K562 (cell line): Measurements from ENCODE around the gene KRTCAP2. TPM values are rescaled to one million over a fixed set of nuclear protein-coding genes. Genes with fewer than 3 reads are reported as not detected.

Source experiments
- BDP1 ChIP-seq: IDR thresholded peaks from 3 replicates; pipeline ENCODE4 v1.6.1; 2011; ENCODE audit not compliant: insufficient read length, insufficient read depth
- C11orf30 ChIP-seq: fragments of 450-650 bp; IDR thresholded peaks from 2 replicates; pipeline ENCODE4 v1.6.1; 2016; ENCODE audit warnings: low read depth, mild to moderate bottlenecking
- ESRRB ChIP-seq: fragments of 250-450 bp; sonication (Bioruptor Pico); IDR thresholded peaks from 2 replicates; pipeline ENCODE4 v1.5.0; 2020; ENCODE audit warnings: mild to moderate bottlenecking, moderate library complexity, borderline replicate concordance
- GTF2F1 ChIP-seq: IDR thresholded peaks from 2 replicates; pipeline ENCODE4 v1.6.1; 2011; ENCODE audit warnings: low read depth, low read length, improper control_type of control experiment
- HSF4 ChIP-seq: fragments of 250-450 bp; sonication (Bioruptor Pico); IDR thresholded peaks from 2 replicates; pipeline ENCODE4 v2.1.2; 2022; ENCODE audit warnings: mild to moderate bottlenecking, moderate library complexity, borderline replicate concordance
- KAT7 ChIP-seq: sonication (generic); formaldehyde crosslinking; IDR thresholded peaks from 2 replicates; pipeline ENCODE4 v1.8.0; 2022; ENCODE audit warnings: missing genetic modification reagents, mild to moderate bottlenecking, borderline replicate concordance
- KDM4B ChIP-seq, 2 experiments: fragments of 450-650 bp in 1 of 2; sonication (generic) in 1 of 2; IDR thresholded peaks; 2 replicates each; pipeline ENCODE4 v1.6.1; 2016 to 2017; ENCODE audit warnings: borderline replicate concordance in 2 of 2, antibody characterized with exemption in 1 of 2, low read depth in 1 of 2, mild to moderate bottlenecking in 1 of 2
- MYC ChIP-seq, 2 experiments: fragments of 250-450 bp in 1 of 2; sonication (Bioruptor Pico) in 1 of 2; IDR thresholded peaks; 2 replicates each; pipeline versions ENCODE4 v1.5.1 to v1.6.1; 2012 to 2021; ENCODE audit warnings: low read depth in 2 of 2, borderline replicate concordance in 1 of 2, improper control_type of control experiment in 1 of 2, low read length in 1 of 2, mild to moderate bottlenecking in 1 of 2, moderate library complexity in 1 of 2
- SRF ChIP-seq, 2 experiments: fragments of 250-450, 450-650 bp in 1 of 2; sonication (Bioruptor Pico) in 1 of 2; sonication (generic) in 1 of 2; formaldehyde crosslinking; IDR thresholded peaks; 2 replicates each; pipeline versions ENCODE4 v1.5.0 to v1.5.1; 2020 to 2022; ENCODE audit warnings: mild to moderate bottlenecking in 1 of 2, missing genetic modification reagents in 1 of 2
- ZNF175 ChIP-seq: fragments of 200-800 bp; sonication (Bioruptor generic); IDR thresholded peaks from 2 replicates; pipeline ENCODE4 v1.6.1; 2016; ENCODE audit warnings: low read depth, mild to moderate bottlenecking, missing genetic modification characterization, missing compliant biosample characterization
- ZNF561 ChIP-seq: fragments of 450-650 bp; formaldehyde crosslinking; conservative IDR thresholded peaks from 2 replicates; pipeline ENCODE4 v1.4.0; 2020; ENCODE audit warnings: mild to moderate bottlenecking, moderate library complexity
- polyA plus RNA-seq, 8 experiments: library from polyadenylated mRNA; depleted of rRNA in 4 of 8; stranded (reverse) in 5 of 8; unstranded in 3 of 8; fragments of >200 nt; fragmentation: Nextera tagmentation in 2 of 8; fragmentation: Illumina TruSeq in 1 of 8; extraction: Ambion mirVana in 2 of 8; extraction: Trizol in 1 of 8; gene quantifications; 2 replicates each; pipeline versions ENCODE4 v1.2.1 to v1.2.3, GENCODE V29; 2011 to 2014; ENCODE audit warnings: inconsistent platforms in 1 of 8, missing spikeins in 1 of 8
- total RNA-seq, 7 experiments: library from RNA; depleted of rRNA in 6 of 7; stranded (reverse); fragments of >200 nt in 6 of 7; fragmentation: Illumina TruSeq in 2 of 7; extraction: Trizol in 2 of 7; gene quantifications; 2 replicates each; pipeline versions ENCODE4 v1.2.1 to v1.2.3, GENCODE V29; 2011 to 2021; ENCODE audit warnings: low replicate concordance in 1 of 7
- TF ChIP-seq, protein P1 (sequence below): fragments of 250-450 bp; sonication (Bioruptor Pico); IDR thresholded peaks from 2 replicates; pipeline ENCODE4 v1.5.0; 2022; ENCODE audit warnings: mild to moderate bottlenecking
- TF ChIP-seq, protein P2 (sequence below), 2 experiments: fragments of 450-650 bp in 1 of 2; IDR thresholded peaks; 2 replicates each; pipeline ENCODE4 v1.6.1; 2011 to 2017; ENCODE audit warnings: low read depth in 2 of 2, antibody characterized with exemption in 1 of 2, borderline replicate concordance in 1 of 2, low read length in 1 of 2, mild to moderate bottlenecking in 1 of 2, mixed read lengths in 1 of 2; ENCODE audit not compliant: control insufficient read depth in 1 of 2
- TF ChIP-seq, protein P3 (sequence below): fragments of 250-450 bp; sonication (Bioruptor Pico); IDR thresholded peaks from 2 replicates; pipeline ENCODE4 v1.4.0; 2020; ENCODE audit warnings: mild to moderate bottlenecking, moderate library complexity, borderline replicate concordance
- TF ChIP-seq, protein P4 (sequence below), 3 experiments: fragments of 200-800 bp in 1 of 3; sonication (Bioruptor generic) in 1 of 3; sonication (generic) in 1 of 3; formaldehyde crosslinking in 1 of 3; IDR thresholded peaks; 2 replicates each; pipeline versions ENCODE4 v1.6.1 to v1.8.0; 2016 to 2022; ENCODE audit warnings: mild to moderate bottlenecking in 2 of 3, missing compliant biosample characterization in 2 of 3, missing genetic modification characterization in 2 of 3, missing genetic modification reagents in 1 of 3

Gene KRTCAP2
- total and polyA plus RNA-seq, 9 of the 15 experiments (the other 6 are each of a cell fraction or from before 2014, with no cell fraction given), result 126 to 436 (median 244) TPM

- TF ChIP-seq ESRRB (CRISPR knock-in tag) (no peak), HSF4 (CRISPR knock-in tag) (no peak), BDP1 (no peak), GTF2F1 (peak; percentile 36), KAT7 (CRISPR knock-in tag) (peak; percentile 89; the same call in 1 of the 2 replicates), ZNF175 (CRISPR knock-in tag) (no peak), SRF (CRISPR knock-in tag; IDR thresholded peaks at IDR 0.05) (peak in 1 of 2 experiments; percentile 85; a peak in 2 of 4 replicates), C11orf30 (no peak), ZNF561 (CRISPR knock-in tag) (no peak), MYC (IDR thresholded peaks at IDR 0.05; ENCODE audit: low read depth, low read length) (peak; percentile 61; the same call in 1 of the 2 replicates), MYC (CRISPR knock-in tag; IDR thresholded peaks at IDR 0.05; ENCODE audit: borderline replicate concordance, low read depth) (no peak), KDM4B (IDR thresholded peaks at IDR 0.05; ENCODE audit: borderline replicate concordance in 2 of 2, low read depth in 1 of 2) (peak in 1 of 2 experiments; percentile 62; a peak in 1 of 4 replicates)
- TF ChIP-seq, protein P1, sequence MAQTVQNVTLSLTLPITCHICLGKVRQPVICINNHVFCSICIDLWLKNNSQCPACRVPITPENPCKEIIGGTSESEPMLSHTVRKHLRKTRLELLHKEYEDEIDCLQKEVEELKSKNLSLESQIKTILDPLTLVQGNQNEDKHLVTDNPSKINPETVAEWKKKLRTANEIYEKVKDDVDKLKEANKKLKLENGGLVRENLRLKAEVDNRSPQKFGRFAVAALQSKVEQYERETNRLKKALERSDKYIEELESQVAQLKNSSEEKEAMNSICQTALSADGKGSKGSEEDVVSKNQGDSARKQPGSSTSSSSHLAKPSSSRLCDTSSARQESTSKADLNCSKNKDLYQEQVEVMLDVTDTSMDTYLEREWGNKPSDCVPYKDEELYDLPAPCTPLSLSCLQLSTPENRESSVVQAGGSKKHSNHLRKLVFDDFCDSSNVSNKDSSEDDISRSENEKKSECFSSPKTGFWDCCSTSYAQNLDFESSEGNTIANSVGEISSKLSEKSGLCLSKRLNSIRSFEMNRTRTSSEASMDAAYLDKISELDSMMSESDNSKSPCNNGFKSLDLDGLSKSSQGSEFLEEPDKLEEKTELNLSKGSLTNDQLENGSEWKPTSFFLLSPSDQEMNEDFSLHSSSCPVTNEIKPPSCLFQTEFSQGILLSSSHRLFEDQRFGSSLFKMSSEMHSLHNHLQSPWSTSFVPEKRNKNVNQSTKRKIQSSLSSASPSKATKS (CRISPR knock-in tag), result no peak
- TF ChIP-seq, protein P2, sequence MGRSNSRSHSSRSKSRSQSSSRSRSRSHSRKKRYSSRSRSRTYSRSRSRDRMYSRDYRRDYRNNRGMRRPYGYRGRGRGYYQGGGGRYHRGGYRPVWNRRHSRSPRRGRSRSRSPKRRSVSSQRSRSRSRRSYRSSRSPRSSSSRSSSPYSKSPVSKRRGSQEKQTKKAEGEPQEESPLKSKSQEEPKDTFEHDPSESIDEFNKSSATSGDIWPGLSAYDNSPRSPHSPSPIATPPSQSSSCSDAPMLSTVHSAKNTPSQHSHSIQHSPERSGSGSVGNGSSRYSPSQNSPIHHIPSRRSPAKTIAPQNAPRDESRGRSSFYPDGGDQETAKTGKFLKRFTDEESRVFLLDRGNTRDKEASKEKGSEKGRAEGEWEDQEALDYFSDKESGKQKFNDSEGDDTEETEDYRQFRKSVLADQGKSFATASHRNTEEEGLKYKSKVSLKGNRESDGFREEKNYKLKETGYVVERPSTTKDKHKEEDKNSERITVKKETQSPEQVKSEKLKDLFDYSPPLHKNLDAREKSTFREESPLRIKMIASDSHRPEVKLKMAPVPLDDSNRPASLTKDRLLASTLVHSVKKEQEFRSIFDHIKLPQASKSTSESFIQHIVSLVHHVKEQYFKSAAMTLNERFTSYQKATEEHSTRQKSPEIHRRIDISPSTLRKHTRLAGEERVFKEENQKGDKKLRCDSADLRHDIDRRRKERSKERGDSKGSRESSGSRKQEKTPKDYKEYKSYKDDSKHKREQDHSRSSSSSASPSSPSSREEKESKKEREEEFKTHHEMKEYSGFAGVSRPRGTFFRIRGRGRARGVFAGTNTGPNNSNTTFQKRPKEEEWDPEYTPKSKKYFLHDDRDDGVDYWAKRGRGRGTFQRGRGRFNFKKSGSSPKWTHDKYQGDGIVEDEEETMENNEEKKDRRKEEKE (IDR thresholded peaks at IDR 0.05; ENCODE audit: borderline replicate concordance in 1 of 2, control insufficient read depth in 1 of 2, low read depth in 2 of 2, low read length in 1 of 2), result peak in 1 of 2 experiments; percentile 78; a peak in 1 of 4 replicates
- TF ChIP-seq, protein P3, sequence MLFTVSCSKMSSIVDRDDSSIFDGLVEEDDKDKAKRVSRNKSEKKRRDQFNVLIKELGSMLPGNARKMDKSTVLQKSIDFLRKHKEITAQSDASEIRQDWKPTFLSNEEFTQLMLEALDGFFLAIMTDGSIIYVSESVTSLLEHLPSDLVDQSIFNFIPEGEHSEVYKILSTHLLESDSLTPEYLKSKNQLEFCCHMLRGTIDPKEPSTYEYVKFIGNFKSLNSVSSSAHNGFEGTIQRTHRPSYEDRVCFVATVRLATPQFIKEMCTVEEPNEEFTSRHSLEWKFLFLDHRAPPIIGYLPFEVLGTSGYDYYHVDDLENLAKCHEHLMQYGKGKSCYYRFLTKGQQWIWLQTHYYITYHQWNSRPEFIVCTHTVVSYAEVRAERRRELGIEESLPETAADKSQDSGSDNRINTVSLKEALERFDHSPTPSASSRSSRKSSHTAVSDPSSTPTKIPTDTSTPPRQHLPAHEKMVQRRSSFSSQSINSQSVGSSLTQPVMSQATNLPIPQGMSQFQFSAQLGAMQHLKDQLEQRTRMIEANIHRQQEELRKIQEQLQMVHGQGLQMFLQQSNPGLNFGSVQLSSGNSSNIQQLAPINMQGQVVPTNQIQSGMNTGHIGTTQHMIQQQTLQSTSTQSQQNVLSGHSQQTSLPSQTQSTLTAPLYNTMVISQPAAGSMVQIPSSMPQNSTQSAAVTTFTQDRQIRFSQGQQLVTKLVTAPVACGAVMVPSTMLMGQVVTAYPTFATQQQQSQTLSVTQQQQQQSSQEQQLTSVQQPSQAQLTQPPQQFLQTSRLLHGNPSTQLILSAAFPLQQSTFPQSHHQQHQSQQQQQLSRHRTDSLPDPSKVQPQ (CRISPR knock-in tag), result no peak
- TF ChIP-seq, protein P4, sequence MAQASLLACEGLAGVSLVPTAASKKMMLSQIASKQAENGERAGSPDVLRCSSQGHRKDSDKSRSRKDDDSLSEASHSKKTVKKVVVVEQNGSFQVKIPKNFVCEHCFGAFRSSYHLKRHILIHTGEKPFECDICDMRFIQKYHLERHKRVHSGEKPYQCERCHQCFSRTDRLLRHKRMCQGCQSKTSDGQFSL (CRISPR knock-in tag; IDR thresholded peaks at IDR 0.05), result no peak; the same call in 1 of the 2 replicates
- TF ChIP-seq, protein P4 (tag; IDR thresholded peaks at IDR 0.05), result peak in 1 of 2 experiments; percentile 37; a peak in 1 of 4 replicates
Observed at GRCh38 chr1:155193275-155193990, 20.3 kb upstream of the KRTCAP2 start (continued).
